K562 (cell line): ENCODE results near the gene WEE1. TPM values are rescaled to one million over a fixed set of nuclear protein-coding genes. Genes with fewer than 3 reads are reported as not detected.

Experiments
- BCLAF1 ChIP-seq, 2 experiments: fragments of 450-650 bp in 1 of 2; IDR thresholded peaks; 2 replicates each; pipeline ENCODE4 v1.6.1; 2011 to 2017; ENCODE audit warnings: low read depth in 2 of 2, antibody characterized with exemption in 1 of 2, borderline replicate concordance in 1 of 2, low read length in 1 of 2, mild to moderate bottlenecking in 1 of 2, mixed read lengths in 1 of 2; ENCODE audit not compliant: control insufficient read depth in 1 of 2
- FOXK2 ChIP-seq, 2 experiments: fragments of 450-650 bp; IDR thresholded peaks in 1 of 2; conservative IDR thresholded peaks in 1 of 2; 2 replicates each; pipeline ENCODE4 v1.6.1; 2016; ENCODE audit warnings: low read depth in 2 of 2, mild to moderate bottlenecking in 1 of 2
- GABPA ChIP-seq: fragments of 200-800 bp; sonication (Bioruptor generic); conservative IDR thresholded peaks from 2 replicates; pipeline ENCODE4 v1.6.1; 2016; ENCODE audit warnings: low read depth, missing genetic modification characterization, missing compliant biosample characterization
- GTF3C2 ChIP-seq: IDR thresholded peaks from 3 replicates; pipeline ENCODE4 v1.6.1; 2011; ENCODE audit warnings: borderline replicate concordance, mild to moderate bottlenecking, moderate library complexity; ENCODE audit not compliant: insufficient read length; ENCODE audit errors: extremely low read depth
- PYGO2 ChIP-seq: fragments of 450-650 bp; IDR thresholded peaks from 2 replicates; pipeline ENCODE4 v1.6.1; 2016; ENCODE audit warnings: mild to moderate bottlenecking, missing genetic modification characterization, moderate library complexity, missing compliant biosample characterization
- TCF15 ChIP-seq: fragments of 250-450 bp; sonication (Bioruptor Pico); IDR thresholded peaks from 2 replicates; pipeline ENCODE4 v1.8.0; 2022; ENCODE audit warnings: moderate library complexity, mild to moderate bottlenecking, inconsistent platforms
- ZKSCAN8 ChIP-seq: fragments of 200-800 bp; sonication (Bioruptor generic); IDR thresholded peaks from 2 replicates; pipeline ENCODE4 v1.6.1; 2016; ENCODE audit warnings: missing genetic modification characterization, missing compliant biosample characterization
- ZNF253 ChIP-seq: fragments of 250-450 bp; sonication (Bioruptor Pico); conservative IDR thresholded peaks from 2 replicates; pipeline ENCODE4 v1.6.1; 2021; ENCODE audit warnings: mild to moderate bottlenecking
- polyA plus RNA-seq, 8 experiments: library from polyadenylated mRNA; depleted of rRNA in 4 of 8; stranded (reverse) in 5 of 8; unstranded in 3 of 8; fragments of >200 nt; fragmentation: Nextera tagmentation in 2 of 8; fragmentation: Illumina TruSeq in 1 of 8; extraction: Ambion mirVana in 2 of 8; extraction: Trizol in 1 of 8; gene quantifications; 2 replicates each; pipeline versions ENCODE4 v1.2.1 to v1.2.3, GENCODE V29; 2011 to 2014; ENCODE audit warnings: inconsistent platforms in 1 of 8, missing spikeins in 1 of 8
- total RNA-seq, 7 experiments: library from RNA; depleted of rRNA in 6 of 7; stranded (reverse); fragments of >200 nt in 6 of 7; fragmentation: Illumina TruSeq in 2 of 7; extraction: Trizol in 2 of 7; gene quantifications; 2 replicates each; pipeline versions ENCODE4 v1.2.1 to v1.2.3, GENCODE V29; 2011 to 2021; ENCODE audit warnings: low replicate concordance in 1 of 7

Gene WEE1
- total and polyA plus RNA-seq, 9 of the 15 experiments (the other 6 are each of a cell fraction or from before 2014, with no cell fraction given), result 21.9 to 99.0 (median 67.4) TPM

GRCh38 chr11:9566561-9567063 lies 6.9 kb upstream of the WEE1 start (continued):
- no peak for TF ChIP-seq BCLAF1 (IDR thresholded peaks at IDR 0.05; ENCODE audit: borderline replicate concordance in 1 of 2, control insufficient read depth in 1 of 2, low read depth in 2 of 2, low read length in 1 of 2)
- TF ChIP-seq TCF15 (CRISPR knock-in tag), result no peak
- no peak for TF ChIP-seq GTF3C2
- TF ChIP-seq GABPA (tag), result 0 out of 2 replicates have a peak, but pooled peaks have one; percentile 6
- TF ChIP-seq FOXK2 (conservative IDR thresholded peaks at IDR 0.05 in 1 of 2, IDR thresholded peaks at IDR 0.05 in 1 of 2; ENCODE audit: low read depth in 2 of 2), result peak in 1 of 2 experiments; percentile 25; a peak in 1 of 4 replicates
- TF ChIP-seq ZNF253 (CRISPR knock-in tag), result no peak
- no peak for TF ChIP-seq PYGO2 (tag)
- peak; percentile 22; the same call in 1 of the 2 replicates for TF ChIP-seq ZKSCAN8 (CRISPR knock-in tag)
